Karpas-422 (cell line): Measurements from ENCODE around the gene NADSYN1. TPM values are rescaled to one million over a fixed set of nuclear protein-coding genes. Genes with fewer than 3 reads are reported as not detected.

ENCODE experiments used
- DNase-seq: peaks from one replicate; pipeline ENCODE4 v3.0.0-alpha.2; 2015
- H2AFZ ChIP-seq: fragments of 200-600 bp; sonication (generic); 2 replicates; pipeline ENCODE4 v1.6.1; 2014; ENCODE audit warnings: antibody characterized with exemption, low read length, mixed read lengths
- H3K27ac ChIP-seq: fragments of 200-600 bp; sonication (generic); 2 replicates; pipeline ENCODE4 v1.5.1; 2014; ENCODE audit warnings: mild to moderate bottlenecking, low read length, moderate library complexity
- H3K27me3 ChIP-seq: fragments of 200-600 bp; sonication (generic); 2 replicates; pipeline ENCODE4 v1.6.1; 2014; ENCODE audit warnings: low read length, mixed read lengths
- H3K36me3 ChIP-seq: fragments of 200-600 bp; sonication (generic); 2 replicates; pipeline ENCODE4 v1.6.1; 2014; ENCODE audit warnings: low read length, mixed read lengths; ENCODE audit not compliant: insufficient read depth
- H3K4me1 ChIP-seq: fragments of 200-600 bp; sonication (generic); 2 replicates; pipeline ENCODE4 v1.6.1; 2014; ENCODE audit warnings: mild to moderate bottlenecking, low read length, mixed read lengths
- H3K4me2 ChIP-seq: fragments of 200-600 bp; sonication (generic); 2 replicates; pipeline ENCODE4 v1.6.1; 2014; ENCODE audit warnings: low read length, low read depth, mild to moderate bottlenecking; ENCODE audit not compliant: poor library complexity, severe bottlenecking
- H3K4me3 ChIP-seq: fragments of 200-600 bp; sonication (generic); 2 replicates; pipeline ENCODE4 v1.5.1; 2014; ENCODE audit warnings: mild to moderate bottlenecking, antibody characterized with exemption, low read length, mixed read lengths
- H3K79me2 ChIP-seq: fragments of 200-600 bp; sonication (generic); 2 replicates; pipeline ENCODE4 v1.6.1; 2014; ENCODE audit warnings: mild to moderate bottlenecking, low read length, mixed read lengths
- H3K9ac ChIP-seq: fragments of 200-600 bp; sonication (generic); 2 replicates; pipeline ENCODE4 v1.6.0; 2014; ENCODE audit warnings: low read length
- H3K9me2 ChIP-seq: fragments of 200-600 bp; sonication (generic), shearing (Covaris generic); replicated peaks from 2 replicates; pipeline ENCODE4 v1.6.0; 2014; ENCODE audit warnings: mild to moderate bottlenecking, low read length, moderate library complexity; ENCODE audit not compliant: insufficient read depth
- H3K9me3 ChIP-seq: fragments of 300-700, 200-600 bp; sonication (generic); 2 replicates; pipeline ENCODE4 v1.6.1; 2014; ENCODE audit warnings: low read length, mixed read lengths
- H4K20me1 ChIP-seq: fragments of 200-600 bp; sonication (generic); 2 replicates; pipeline ENCODE4 v1.6.1; 2014; ENCODE audit warnings: mild to moderate bottlenecking, antibody characterized with exemption, low read length, low read depth; ENCODE audit not compliant: insufficient read depth
- total RNA-seq: library from RNA; depleted of rRNA; stranded (reverse); fragments of >200 nt; shearing (Covaris generic); gene quantifications from 2 replicates; pipeline ENCODE4 v1.2.3, GENCODE V29; 2014; ENCODE audit warnings: low replicate concordance

NADSYN1 gene
- total RNA-seq, 1 experiment from 2014 or later = 86.0 TPM

DNA sequence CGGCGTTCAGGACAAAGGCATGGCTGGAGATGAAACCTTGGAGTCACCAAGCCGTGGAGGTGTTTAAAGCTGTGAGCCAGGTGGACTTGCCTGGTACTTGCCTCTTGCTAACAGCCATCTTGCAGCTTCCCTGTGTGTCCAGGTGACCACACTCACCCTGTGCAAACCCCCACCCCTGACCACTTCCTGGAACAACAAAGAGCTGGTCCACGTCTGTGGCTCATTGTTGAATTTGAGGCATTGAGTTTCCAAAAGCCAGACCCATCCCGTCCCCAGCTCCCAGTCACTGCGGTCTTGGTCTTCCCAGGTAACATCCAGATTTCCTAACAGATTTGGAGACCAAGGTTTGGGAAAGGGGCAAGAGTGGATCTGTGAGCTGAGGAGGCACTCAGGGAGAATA is 23.3 kb upstream of the NADSYN1 start:
- Histone ChIP-seq H4K20me1 (peaks cover 7% of the 10 kb centered on the region; the same call in 1 of the 2 replicates), H3K9me3 (no peaks in the 10 kb centered on the region), H3K4me3 (no peak overlapping the region), H3K4me1 (peaks cover 7% of the 10 kb centered on the region), H3K9me2 (no peaks in the 10 kb centered on the region), H3K36me3 (no peaks in the 10 kb centered on the region), H3K27me3 (0 out of 2 replicates have a peak, but pooled peaks cover 4% of the 10 kb centered on the region), H3K4me2 (no peak overlapping the region), H3K79me2 (no peaks in the 10 kb centered on the region), H2AFZ (no peak overlapping the region), H3K27ac (no peak overlapping the region), H3K9ac (no peak overlapping the region)
- DNase-seq = no peak

DNA sequence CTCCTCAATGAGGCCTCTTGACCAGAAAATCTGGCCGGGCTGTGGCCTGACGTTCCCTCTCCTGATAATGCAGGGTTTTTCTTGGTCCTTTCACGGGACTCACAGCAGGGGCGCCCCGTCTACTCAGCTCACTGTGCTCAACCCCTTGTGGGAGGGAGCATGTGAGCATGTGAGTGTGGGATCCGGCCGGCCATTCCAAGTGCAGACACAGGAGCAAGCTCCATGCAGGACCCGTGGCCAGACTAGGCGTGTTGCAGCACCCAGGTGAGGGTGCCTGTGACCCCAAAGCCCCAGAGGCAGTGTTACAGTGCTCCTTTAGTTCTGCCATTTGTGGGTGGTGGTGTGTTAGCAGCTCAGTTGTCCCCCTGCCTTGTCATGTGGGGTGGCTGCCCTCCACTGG is 22.8 kb upstream of the NADSYN1 start:
- Histone ChIP-seq H3K79me2 (no peaks in the 10 kb centered on the region), H3K4me1 (peaks cover 7% of the 10 kb centered on the region), H3K4me2 (no peak overlapping the region), H3K9me2 (no peaks in the 10 kb centered on the region), H3K36me3 (no peaks in the 10 kb centered on the region), H3K9ac (no peak overlapping the region), H3K27ac (no peak overlapping the region), H2AFZ (no peak overlapping the region), H3K4me3 (no peak overlapping the region), H3K9me3 (no peaks in the 10 kb centered on the region), H3K27me3 (0 out of 2 replicates have a peak, but pooled peaks cover 4% of the 10 kb centered on the region), H4K20me1 (peaks cover 7% of the 10 kb centered on the region; the same call in 1 of the 2 replicates)
- no peak for DNase-seq

DNA sequence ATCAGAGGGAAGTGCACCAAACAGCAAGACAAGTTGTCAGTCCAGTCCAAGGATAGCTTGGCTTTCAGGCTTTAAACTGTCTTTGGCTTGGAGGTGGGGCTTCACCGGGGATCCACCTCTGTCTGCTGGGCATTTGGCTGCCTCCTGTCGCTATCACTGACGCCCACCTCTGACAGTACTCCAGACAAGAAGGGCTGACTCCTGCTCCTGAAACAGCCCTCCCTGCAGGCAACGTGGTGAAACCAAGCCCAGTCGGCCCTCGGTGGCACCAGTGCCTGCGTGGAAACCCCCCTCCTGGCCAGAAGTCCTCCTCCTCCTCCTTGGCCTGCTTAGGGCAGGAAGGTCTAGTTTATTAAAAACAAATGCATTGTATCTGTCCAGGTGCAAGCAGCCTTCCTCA is 21.7 kb upstream of the NADSYN1 start:
- no peak for DNase-seq

DNA sequence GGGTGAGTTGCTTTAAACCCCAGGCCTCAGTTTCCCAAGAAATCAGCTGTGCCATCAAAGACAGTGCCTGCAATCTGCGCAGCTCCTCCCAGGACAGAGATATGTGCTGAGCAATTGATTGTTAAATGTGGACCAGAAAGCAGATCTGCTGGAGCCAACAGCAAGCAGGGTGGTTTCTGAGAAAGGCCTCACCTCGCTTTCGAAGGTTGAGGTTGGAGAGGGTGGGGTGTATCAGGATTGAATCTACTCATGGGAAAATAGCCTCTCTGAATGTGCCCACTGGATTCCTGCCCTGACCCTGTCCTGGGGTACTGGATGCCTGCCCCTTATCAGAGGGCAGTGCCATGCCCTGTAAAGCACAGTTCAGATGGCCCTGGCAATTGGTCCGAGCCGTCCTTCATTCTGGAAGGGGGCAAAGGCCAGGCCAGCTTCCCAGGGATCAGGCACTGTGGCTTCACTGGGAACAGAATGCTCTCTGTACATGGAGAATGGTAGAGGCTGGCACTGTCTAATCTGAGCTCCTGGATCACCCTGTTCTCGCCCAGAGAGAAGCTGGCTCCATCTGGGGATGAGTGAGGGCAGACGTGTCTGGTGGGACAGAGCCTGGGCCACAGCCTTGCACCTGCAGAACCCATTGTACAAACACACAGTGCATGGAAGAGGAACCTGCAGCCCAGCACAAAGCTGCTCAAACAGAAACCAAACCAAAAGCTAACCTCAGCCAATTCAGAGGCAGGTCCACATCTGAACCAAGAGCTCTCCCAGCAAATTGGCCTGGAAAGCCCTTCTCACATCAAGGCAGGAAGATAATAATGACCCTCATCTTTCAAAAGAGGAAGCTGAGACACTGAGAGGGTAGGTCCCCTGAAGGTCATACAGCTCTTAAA is 20.0 kb upstream of the NADSYN1 start:
- H3K36me3 ChIP-seq = no peaks in the 10 kb centered on the region; the same call in 1 of the 2 replicates
- no peak for DNase-seq
- no peak overlapping the region for H3K4me3 ChIP-seq
- H3K27me3 ChIP-seq = 0 out of 2 replicates have a peak, but pooled peaks cover 3% of the 10 kb centered on the region
- no peaks in the 10 kb centered on the region for H3K9me3 ChIP-seq
- H3K4me2 ChIP-seq = no peak overlapping the region
- no peaks in the 10 kb centered on the region for H3K4me1 ChIP-seq
- no peaks in the 10 kb centered on the region for H3K9me2 ChIP-seq
- H4K20me1 ChIP-seq = peaks cover 7% of the 10 kb centered on the region; the same call in 1 of the 2 replicates
- H2AFZ ChIP-seq = no peak overlapping the region
- H3K27ac ChIP-seq = no peak overlapping the region
- no peak overlapping the region for H3K9ac ChIP-seq
- H3K79me2 ChIP-seq = no peaks in the 10 kb centered on the region

More for the DNA sequence above, 21.7 kb upstream of the NADSYN1 start:
- no peak overlapping the region for H3K9ac ChIP-seq
- no peak overlapping the region for H3K27ac ChIP-seq
- 0 out of 2 replicates have a peak, but pooled peaks cover 4% of the 10 kb centered on the region for H3K27me3 ChIP-seq
- H4K20me1 ChIP-seq = peaks cover 7% of the 10 kb centered on the region; the same call in 1 of the 2 replicates
- no peaks in the 10 kb centered on the region for H3K79me2 ChIP-seq
- H3K4me1 ChIP-seq = peaks cover 4% of the 10 kb centered on the region
- no peaks in the 10 kb centered on the region for H3K36me3 ChIP-seq
- H3K9me3 ChIP-seq = no peaks in the 10 kb centered on the region
- H3K9me2 ChIP-seq = no peaks in the 10 kb centered on the region
- H3K4me2 ChIP-seq = no peak overlapping the region
- no peak overlapping the region for H2AFZ ChIP-seq
- H3K4me3 ChIP-seq = no peak overlapping the region

DNA sequence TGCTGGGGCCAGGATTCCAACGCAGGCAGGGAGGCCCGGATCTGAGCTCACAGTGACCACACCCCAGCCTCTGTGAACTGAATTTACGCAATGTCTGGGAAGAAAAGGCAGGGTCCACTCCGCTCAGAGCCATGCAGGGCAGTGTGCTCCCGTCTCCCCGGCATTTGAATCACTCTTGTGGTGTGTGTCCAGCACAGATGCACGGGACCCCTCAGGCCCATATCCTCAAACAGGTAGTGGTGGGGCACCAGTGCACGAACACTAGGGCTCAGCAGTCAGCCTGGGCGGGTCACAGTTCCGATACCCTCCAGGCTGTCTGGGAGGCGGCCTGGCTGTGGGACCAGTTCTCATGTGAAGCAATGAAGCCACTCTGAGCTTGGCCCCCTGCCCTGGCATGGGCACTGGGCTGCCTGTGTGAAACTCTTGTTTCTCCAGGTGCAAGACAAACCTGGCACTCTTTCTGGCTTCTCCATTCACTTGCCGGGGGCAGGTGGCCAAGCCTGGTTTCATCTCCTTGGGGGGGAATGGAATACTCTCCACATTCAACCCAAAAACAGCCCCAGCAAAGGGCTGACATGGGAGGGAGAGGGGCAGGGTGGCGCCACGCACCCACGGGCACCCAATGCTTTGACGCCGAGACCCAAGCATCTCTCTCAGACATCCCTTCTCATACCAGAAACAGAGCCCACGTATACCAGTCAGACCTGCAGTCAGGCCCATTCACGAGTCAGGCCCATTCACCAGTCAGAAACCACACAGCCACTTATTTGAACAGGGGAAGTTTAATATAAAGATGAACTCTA is 19.2 kb upstream of the NADSYN1 start:
- Histone ChIP-seq H3K27me3 (no peaks in the 10 kb centered on the region), H4K20me1 (peaks cover 7% of the 10 kb centered on the region; the same call in 1 of the 2 replicates), H3K4me1 (no peaks in the 10 kb centered on the region), H3K9ac (no peak overlapping the region), H3K36me3 (no peaks in the 10 kb centered on the region; the same call in 1 of the 2 replicates), H3K9me2 (no peaks in the 10 kb centered on the region), H3K27ac (no peak overlapping the region), H3K4me3 (no peak overlapping the region), H3K4me2 (no peak overlapping the region), H2AFZ (no peak overlapping the region), H3K9me3 (no peaks in the 10 kb centered on the region), H3K79me2 (no peaks in the 10 kb centered on the region)
- DNase-seq = no peak

DNA sequence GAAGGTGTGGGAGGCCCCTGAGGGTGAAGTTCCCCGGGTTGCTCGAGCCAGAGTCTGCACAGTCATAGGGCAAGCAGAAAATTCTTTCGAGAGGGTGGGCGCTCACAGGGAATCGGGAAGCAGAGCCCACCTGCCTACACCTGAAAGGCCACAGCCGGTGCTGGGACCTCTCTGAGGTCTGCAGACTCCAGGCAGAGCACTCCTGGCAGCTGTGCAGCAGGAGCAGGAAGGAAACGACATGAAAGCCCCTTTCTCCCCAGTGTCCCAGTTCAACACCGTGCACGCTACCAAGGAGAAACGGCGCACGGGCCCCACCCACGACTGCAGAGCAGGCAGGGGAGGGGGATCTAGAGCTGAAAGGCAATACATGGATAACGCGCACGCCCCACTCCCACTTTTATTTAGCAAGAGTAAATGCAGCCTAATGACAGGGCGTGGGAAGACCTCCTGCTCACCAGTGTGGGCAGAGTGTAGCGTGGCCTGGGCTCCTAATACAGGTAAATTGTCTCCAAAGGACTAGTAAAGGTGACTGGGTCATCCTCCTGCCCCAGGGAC is 18.4 kb upstream of the NADSYN1 start:
- no peak overlapping the region for H3K4me3 ChIP-seq
- no peaks in the 10 kb centered on the region for H3K9me2 ChIP-seq
- H3K9ac ChIP-seq = no peak overlapping the region
- H3K27ac ChIP-seq = no peak overlapping the region
- H3K27me3 ChIP-seq = no peaks in the 10 kb centered on the region
- no peaks in the 10 kb centered on the region for H3K79me2 ChIP-seq
- H3K36me3 ChIP-seq = no peaks in the 10 kb centered on the region; the same call in 1 of the 2 replicates
- no peaks in the 10 kb centered on the region for H3K9me3 ChIP-seq
- no peak overlapping the region for H2AFZ ChIP-seq
- peaks cover 7% of the 10 kb centered on the region; the same call in 1 of the 2 replicates for H4K20me1 ChIP-seq
- H3K4me1 ChIP-seq = no peaks in the 10 kb centered on the region
- no peak for DNase-seq
- no peak overlapping the region for H3K4me2 ChIP-seq

DNA sequence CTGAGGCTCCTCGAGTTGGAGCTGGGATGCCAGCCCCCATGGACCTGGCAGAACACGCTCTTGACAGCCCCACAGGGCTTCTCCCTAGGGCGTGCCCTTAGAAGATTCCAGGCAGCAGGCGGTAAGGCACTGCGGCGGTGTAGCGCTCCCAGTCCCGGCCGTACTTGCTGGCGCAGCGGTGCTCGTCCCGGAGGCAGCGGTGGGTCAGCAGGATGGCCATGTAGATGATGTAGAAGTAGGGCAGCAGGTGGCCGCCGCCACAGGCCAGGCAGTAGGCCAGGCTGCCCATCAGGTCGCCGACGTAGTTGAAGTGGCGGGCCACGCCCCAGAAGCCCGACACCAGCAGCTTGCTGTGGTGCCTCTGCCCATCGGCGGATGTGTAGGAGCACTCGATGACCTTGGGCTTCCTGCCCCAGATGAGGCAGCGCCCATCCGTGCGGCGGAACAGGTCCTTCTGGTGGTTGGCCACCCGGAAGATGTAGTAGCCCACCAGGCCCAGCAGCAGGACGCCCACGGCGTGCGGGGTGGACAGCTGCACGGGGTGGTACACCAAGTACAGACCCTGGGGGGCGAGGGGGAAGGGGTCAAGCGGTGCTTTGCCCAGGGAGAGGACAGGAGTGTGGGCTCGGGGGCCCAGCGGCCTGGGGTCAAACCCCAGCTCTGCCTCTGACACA is 17.6 kb upstream of the NADSYN1 start:
- Histone ChIP-seq H4K20me1 (peaks cover 7% of the 10 kb centered on the region; the same call in 1 of the 2 replicates), H3K4me2 (no peak overlapping the region), H3K27me3 (no peaks in the 10 kb centered on the region), H2AFZ (no peak overlapping the region), H3K4me3 (no peak overlapping the region), H3K27ac (no peak overlapping the region), H3K79me2 (no peaks in the 10 kb centered on the region), H3K9me3 (no peaks in the 10 kb centered on the region), H3K4me1 (no peaks in the 10 kb centered on the region), H3K36me3 (no peaks in the 10 kb centered on the region; the same call in 1 of the 2 replicates), H3K9me2 (no peaks in the 10 kb centered on the region), H3K9ac (no peak overlapping the region)
- no peak for DNase-seq
